CD1c-positive myeloid dendritic cell (primary cell): ENCODE results near the gene KRTAP10-4.
A peak's percentile ranks its signal among the peaks of the same experiment; 100 is the strongest.
"Not testable (repeated sequence)": the region's sequence is repeated elsewhere in the genome, so short reads cannot be mapped to it uniquely, and the experiment has no call there.

ENCODE experiments used
- DNase-seq: peaks from one replicate; pipeline ENCODE4 v3.0.0-alpha.2; 2016; ENCODE audit errors: extremely low spot score

The KRTAP10-4 gene

GRCh38 chr21:44557491-44558328, 15.8 kb upstream of the KRTAP10-4 start:
- DNase-seq, result no peak

GRCh38 chr21:44558329-44558675, 15.2 kb upstream of the KRTAP10-4 start:
- not testable (repeated sequence) for DNase-seq

GRCh38 chr21:44558695-44559094, 14.8 kb upstream of the KRTAP10-4 start, which contains the start of gene KRTAP10-3:
TSS of gene KRTAP10-3 (minus strand) at chr21:44558795. CDS start at chr21:44558715, 80 bp downstream.
- DNase-seq, result no peak

- no peak for DNase-seq
Measured at GRCh38 chr21:44564099-44564498, 9.4 kb upstream of the KRTAP10-4 start.

GRCh38 chr21:44564886-44565598, 8.5 kb upstream of the KRTAP10-4 start:
- peak; percentile 18 for DNase-seq

- DNase-seq, result peak; percentile 78
Measured at GRCh38 chr21:44566403-44566802, 7.1 kb upstream of the KRTAP10-4 start.

- DNase-seq, result no peak
Measured at GRCh38 chr21:44567481-44568171, 5.9 kb upstream of the KRTAP10-4 start.

GRCh38 chr21:44568261-44568660, 5.3 kb upstream of the KRTAP10-4 start:
- no peak for DNase-seq

GRCh38 chr21:44568667-44569556, 4.6 kb upstream of the KRTAP10-4 start:
- no peak for DNase-seq

- no peak for DNase-seq
Measured at GRCh38 chr21:44569861-44570517, 3.5 kb upstream of the KRTAP10-4 start.

GRCh38 chr21:44571296-44571695, 2.2 kb upstream of the KRTAP10-4 start:
- no peak for DNase-seq

- DNase-seq, result no peak
Measured at GRCh38 chr21:44571844-44572782, 1.4 kb upstream of the KRTAP10-4 start.

- no peak for DNase-seq
Measured at GRCh38 chr21:44572959-44573583, 458 bp upstream of the KRTAP10-4 start.

GRCh38 chr21:44574457-44575306, 1.2 kb downstream of the KRTAP10-4 start:
- no peak for DNase-seq

- no peak for DNase-seq
Measured at GRCh38 chr21:44575307-44576024, 1.9 kb downstream of the KRTAP10-4 start.

- DNase-seq, result no peak
Measured at GRCh38 chr21:44576025-44576420, 2.5 kb downstream of the KRTAP10-4 start.

GRCh38 chr21:44578371-44579055, 5.0 kb downstream of the KRTAP10-4 start:
- DNase-seq, result no peak
